K562 (cell line): Measurements from ENCODE around the gene RGR. TPM values are rescaled to one million over a fixed set of nuclear protein-coding genes. Genes with fewer than 3 reads are reported as not detected.

ENCODE experiments used
- ATAC-seq: fragments of 200-7000 bp; cut with Tn5 transposase; 3 replicates; pipeline ENCODE4 v1.9.1; 2020; ENCODE audit warnings: moderate library complexity
- BruUV-seq: library from RNA; stranded (reverse); fragments of 400-500 nt; replicated peaks from 2 replicates; lab custom pipeline; 2021; lab: Mats Ljungman, UMichigan
- CTCF ChIA-PET: fragments of 300-600 bp; formaldehyde crosslinking; extraction: SDS; loops from one replicate; lab custom pipeline; 2021; ENCODE audit warnings: low intra/inter-chr PET ratio; lab: Yijun Ruan, JAX
- POLR2A ChIA-PET: fragments of 300-600, 350-650 bp; sonication (Branson Sonifier 250); formaldehyde crosslinking; extraction: SDS; loops from one replicate; lab custom pipeline; 2021; ENCODE audit warnings: antibody characterized with exemption, inconsistent platforms; lab: Yijun Ruan, JAX
- DNase-seq, 4 experiments: peaks; one replicate each; pipeline versions ENCODE4 v3.0.0 to v3.0.0-alpha.2; 2011 to 2018; ENCODE audit warnings: low spot score in 3 of 4, mixed read lengths in 3 of 4; ENCODE audit errors: extremely low read depth in 1 of 4
- FAIRE-seq: peaks from 2 replicates; lab custom pipeline; 2011; peaks lifted over from hg19 to GRCh38; lab: Jason Lieb, UNC
- H2AFZ ChIP-seq: 2 replicates; pipeline ENCODE4 v1.6.0; 2011; ENCODE audit warnings: low read depth, low read length, control low read depth, inconsistent platforms
- H3K27ac ChIP-seq: fragments of 200-600 bp; 3 replicates; pipeline ENCODE4 v1.8.0; 2011; ENCODE audit warnings: low read depth, mild to moderate bottlenecking, control low read depth, inconsistent platforms, low read length, moderate library complexity, mixed read lengths; ENCODE audit errors: extremely low read depth
- H3K27me3 ChIP-seq, 2 experiments: fragments of 300-600 bp in 1 of 2; 2 replicates in 1 of 2; 3 replicates in 1 of 2; pipeline versions ENCODE4 v1.6.0 to v1.8.0; 2011; ENCODE audit warnings: inconsistent platforms in 2 of 2, low read length in 2 of 2, mild to moderate bottlenecking in 1 of 2, mixed read lengths in 1 of 2, moderate library complexity in 1 of 2; ENCODE audit not compliant: control insufficient read depth in 2 of 2, insufficient read depth in 2 of 2
- H3K36me3 ChIP-seq: fragments of 300-600 bp; 3 replicates; pipeline ENCODE4 v1.8.0; 2011; ENCODE audit warnings: mild to moderate bottlenecking, low read length, inconsistent platforms; ENCODE audit not compliant: control insufficient read depth, insufficient read depth
- H3K4me1 ChIP-seq, 2 experiments: fragments of 200-600 bp in 1 of 2; replicated peaks in 1 of 2; 2 replicates in 1 of 2; 3 replicates in 1 of 2; pipeline versions ENCODE4 v1.5.1 to v1.8.0; 2011; ENCODE audit warnings: inconsistent platforms in 2 of 2, low read length in 2 of 2, mild to moderate bottlenecking in 1 of 2, mixed read lengths in 1 of 2, moderate library complexity in 1 of 2; ENCODE audit not compliant: control insufficient read depth in 2 of 2, insufficient read depth in 2 of 2
- H3K4me2 ChIP-seq: 2 replicates; pipeline ENCODE4 v1.6.1; 2011; ENCODE audit warnings: low read length, control low read depth, inconsistent platforms, mixed read lengths; ENCODE audit not compliant: insufficient read depth
- H3K4me3 ChIP-seq: fragments of 200-600 bp; sonication (generic), shearing (Covaris generic); 2 replicates; pipeline ENCODE4 v1.5.1; 2016; ENCODE audit warnings: control low read depth, inconsistent platforms
- H3K79me2 ChIP-seq: fragments of 200-600 bp; 3 replicates; pipeline ENCODE4 v1.8.0; 2011; ENCODE audit warnings: low read length, inconsistent platforms; ENCODE audit not compliant: control insufficient read depth, insufficient read depth
- H3K9ac ChIP-seq, 2 experiments: 2 replicates each; pipeline versions ENCODE4 v1.6.0 to v1.6.1; 2011; ENCODE audit warnings: low read depth in 2 of 2, low read length in 2 of 2, control low read depth in 1 of 2, inconsistent platforms in 1 of 2, mild to moderate bottlenecking in 1 of 2, mixed read lengths in 1 of 2; ENCODE audit not compliant: insufficient read depth in 1 of 2
- H3K9me1 ChIP-seq: one replicate; pipeline ENCODE4 v1.6.0; 2011; ENCODE audit warnings: inconsistent platforms, mild to moderate bottlenecking, low read length, moderate library complexity; ENCODE audit not compliant: control insufficient read depth, insufficient read depth
- H3K9me3 ChIP-seq: replicated peaks from 2 replicates; pipeline ENCODE4 v1.5.1; 2011; ENCODE audit warnings: low read depth, low read length, inconsistent platforms; ENCODE audit not compliant: control insufficient read depth, insufficient read depth
- H4K20me1 ChIP-seq: replicated peaks from 2 replicates; pipeline ENCODE4 v1.6.1; 2011; ENCODE audit warnings: low read length, inconsistent platforms, mixed read lengths; ENCODE audit not compliant: control insufficient read depth, insufficient read depth
- CEBPB ChIP-seq: fragments of 450-650 bp; IDR thresholded peaks from 2 replicates; pipeline ENCODE4 v1.6.1; 2016; ENCODE audit warnings: missing genetic modification characterization, missing compliant biosample characterization
- GTF2B ChIP-seq: IDR thresholded peaks from 2 replicates; pipeline ENCODE4 v1.6.1; 2011; ENCODE audit not compliant: insufficient read length; ENCODE audit errors: extremely low read depth
- KDM1A ChIP-seq, 2 experiments: fragments of 450-650 bp; IDR thresholded peaks; 2 replicates each; pipeline ENCODE4 v1.6.1; 2016; ENCODE audit warnings: mild to moderate bottlenecking in 2 of 2
- LCOR ChIP-seq: sonication (generic); formaldehyde crosslinking; IDR thresholded peaks from 2 replicates; pipeline ENCODE4 v1.8.0; 2022; ENCODE audit warnings: mild to moderate bottlenecking, missing genetic modification reagents
- MCM5 ChIP-seq: fragments of 450-650 bp; IDR thresholded peaks from 2 replicates; pipeline ENCODE4 v1.6.1; 2016; ENCODE audit warnings: low read depth
- TOE1 ChIP-seq, 2 experiments: fragments of 450-650 bp in 1 of 2; sonication (generic) in 1 of 2; formaldehyde crosslinking in 1 of 2; IDR thresholded peaks; 2 replicates each; pipeline versions ENCODE4 v1.7.1 to v1.8.0; 2016 to 2022; ENCODE audit warnings: borderline replicate concordance in 2 of 2, mild to moderate bottlenecking in 2 of 2, antibody characterized with exemption in 1 of 2, inconsistent platforms in 1 of 2, low read depth in 1 of 2, missing genetic modification reagents in 1 of 2, moderate library complexity in 1 of 2
- WHSC1 ChIP-seq: IDR thresholded peaks from one replicate; pipeline ENCODE4 v1.6.1; 2012; ENCODE audit warnings: low read length, control low read depth, inconsistent platforms
- ZNF232 ChIP-seq: sonication (generic); formaldehyde crosslinking; IDR thresholded peaks from 2 replicates; pipeline ENCODE4 v1.8.0; 2022; ENCODE audit warnings: mild to moderate bottlenecking, missing genetic modification reagents
- ZNF407 ChIP-seq: fragments of 450-650 bp; IDR thresholded peaks from 2 replicates; pipeline ENCODE4 v1.6.1; 2016; ENCODE audit warnings: low read depth
- WGBS: fragments of 100-300 bp; shearing (Covaris generic); methylation state at CpG from one replicate; pipeline ENCODE4 v1.1.6; 2016; ENCODE audit warnings: low coverage, mixed read lengths; ENCODE audit not compliant: insufficient coverage; ENCODE audit errors: missing lambda C conversion rate; 5-methylcytosine and 5-hydroxymethylcytosine counted together
- in situ Hi-C: fragments of 300-500 bp; cut with MboI; formaldehyde crosslinking; loops from 4 replicates; pipeline ENCODE4 v1.15.0; 2018; ENCODE audit warnings: inconsistent platforms, mixed read lengths
- intact Hi-C: fragments of 100-400 bp; cut with micrococcal nuclease; formaldehyde crosslinking; loops from 2 replicates; pipeline ENCODE4 v1.14.2; 2022
- polyA plus RNA-seq, 8 experiments: library from polyadenylated mRNA; depleted of rRNA in 4 of 8; stranded (reverse) in 5 of 8; unstranded in 3 of 8; fragments of >200 nt; fragmentation: Nextera tagmentation in 2 of 8; fragmentation: Illumina TruSeq in 1 of 8; extraction: Ambion mirVana in 2 of 8; extraction: Trizol in 1 of 8; gene quantifications; 2 replicates each; pipeline versions ENCODE4 v1.2.1 to v1.2.3, GENCODE V29; 2011 to 2014; ENCODE audit warnings: inconsistent platforms in 1 of 8, missing spikeins in 1 of 8
- total RNA-seq, 7 experiments: library from RNA; depleted of rRNA in 6 of 7; stranded (reverse); fragments of >200 nt in 6 of 7; fragmentation: Illumina TruSeq in 2 of 7; extraction: Trizol in 2 of 7; gene quantifications; 2 replicates each; pipeline versions ENCODE4 v1.2.1 to v1.2.3, GENCODE V29; 2011 to 2021; ENCODE audit warnings: low replicate concordance in 1 of 7
- TF ChIP-seq, protein P1 (sequence below): sonication (generic); formaldehyde crosslinking; IDR thresholded peaks from 2 replicates; pipeline ENCODE4 v1.8.0; 2022; ENCODE audit warnings: mild to moderate bottlenecking, missing genetic modification reagents

The RGR gene
- total and polyA plus RNA-seq, 9 of the 15 experiments (the other 6 are each of a cell fraction or from before 2014, with no cell fraction given) = not detected

GRCh38 chr10:84198206-84198915 lies 46.5 kb upstream of the RGR start:
- H3K27ac ChIP-seq = no peak overlapping the region
- no peaks in the 10 kb centered on the region for H3K9me1 ChIP-seq
- no peak for FAIRE-seq
- no peaks in the 10 kb centered on the region for H3K36me3 ChIP-seq
- no peaks in the 10 kb centered on the region for H3K79me2 ChIP-seq
- peaks cover 6% of the 10 kb centered on the region; the same call in 1 of the 2 replicates for H4K20me1 ChIP-seq
- in situ Hi-C loops (no loop called here), intact Hi-C loops (no loop called here)
- H3K4me3 ChIP-seq = no peak overlapping the region
- H3K4me2 ChIP-seq = no peak overlapping the region
- no peak overlapping the region for H2AFZ ChIP-seq
- ChIA-PET POLR2A (interaction anchor here (0.5 to 1.4 kb wide), 2 partner anchors 10 to 278 kb away, joined by 3 to 4 read pairs; no protein-coding TSS in a partner anchor), CTCF (no interaction called here)
- WGBS = 3% methylated on average over 7 of the region's 7 CpGs
- H3K9ac ChIP-seq = no peak overlapping the region
- no peak for DNase-seq
- peaks cover 34 to 55% of the 10 kb centered on the region in 2 experiments for H3K27me3 ChIP-seq
- no peak for ATAC-seq
- BruUV-seq = no TSS peak
- no peaks in the 10 kb centered on the region for H3K9me3 ChIP-seq
- H3K4me1 ChIP-seq = peaks cover 13 to 30% of the 10 kb centered on the region in 2 experiments; a peak in 4 of 5 replicates
- TF ChIP-seq, protein P1, sequence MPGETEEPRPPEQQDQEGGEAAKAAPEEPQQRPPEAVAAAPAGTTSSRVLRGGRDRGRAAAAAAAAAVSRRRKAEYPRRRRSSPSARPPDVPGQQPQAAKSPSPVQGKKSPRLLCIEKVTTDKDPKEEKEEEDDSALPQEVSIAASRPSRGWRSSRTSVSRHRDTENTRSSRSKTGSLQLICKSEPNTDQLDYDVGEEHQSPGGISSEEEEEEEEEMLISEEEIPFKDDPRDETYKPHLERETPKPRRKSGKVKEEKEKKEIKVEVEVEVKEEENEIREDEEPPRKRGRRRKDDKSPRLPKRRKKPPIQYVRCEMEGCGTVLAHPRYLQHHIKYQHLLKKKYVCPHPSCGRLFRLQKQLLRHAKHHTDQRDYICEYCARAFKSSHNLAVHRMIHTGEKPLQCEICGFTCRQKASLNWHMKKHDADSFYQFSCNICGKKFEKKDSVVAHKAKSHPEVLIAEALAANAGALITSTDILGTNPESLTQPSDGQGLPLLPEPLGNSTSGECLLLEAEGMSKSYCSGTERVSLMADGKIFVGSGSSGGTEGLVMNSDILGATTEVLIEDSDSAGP (CRISPR knock-in tag) = no peak
- TF ChIP-seq TOE1 (IDR thresholded peaks at IDR 0.05; ENCODE audit: borderline replicate concordance) = no peak
- no peak for TF ChIP-seq TOE1 (CRISPR knock-in tag; IDR thresholded peaks at IDR 0.05; ENCODE audit: borderline replicate concordance, low read depth)
- TF ChIP-seq CEBPB (tag) = no peak
- no peak for TF ChIP-seq ZNF232
- TF ChIP-seq ZNF407 = no peak
- TF ChIP-seq WHSC1 = no peak
- no peak for TF ChIP-seq MCM5
- no peak for TF ChIP-seq GTF2B
- no peak for TF ChIP-seq KDM1A (IDR thresholded peaks at IDR 0.05)
- no peak for TF ChIP-seq LCOR
